Sigmoid colon (tissue), 7 donors: ENCODE measurements around the gene GGTLC1. TPM values are rescaled to one million over a fixed set of nuclear protein-coding genes. Genes with fewer than 3 reads are reported as not detected.

Source experiments
- DNase-seq: peaks from one replicate; pipeline ENCODE4 v3.0.0-alpha.2; 2019
- H3K27ac ChIP-seq, 4 donors: fragments of 200-600 bp; sonication (generic); one replicate each; pipeline ENCODE4 v1.5.1; 2016 to 2019; ENCODE audit warnings: mild to moderate bottlenecking in 1 of 4
- H3K27me3 ChIP-seq, 3 donors: fragments of 200-600 bp; sonication (generic); one replicate each; pipeline ENCODE4 v1.5.1; 2019; ENCODE audit warnings: mild to moderate bottlenecking in 1 of 3
- H3K36me3 ChIP-seq, 4 donors: fragments of 200-600 bp; sonication (generic); one replicate each; pipeline ENCODE4 v1.5.1; 2016 to 2019
- H3K4me1 ChIP-seq, 4 donors: fragments of 200-600 bp; sonication (generic); one replicate each; pipeline ENCODE4 v1.5.1; 2017 to 2019
- H3K4me3 ChIP-seq, 4 donors: fragments of 200-600 bp; sonication (generic); one replicate each; pipeline ENCODE4 v1.5.1; 2017 to 2019; ENCODE audit warnings: mild to moderate bottlenecking in 2 of 4, moderate library complexity in 1 of 4
- H3K9me3 ChIP-seq, 4 donors: fragments of 200-600 bp in 3 of 4; sonication (generic) in 3 of 4; one replicate each; pipeline versions ENCODE4 v1.5.1 to v1.6.1; 2013 to 2019
- CTCF ChIP-seq, 4 experiments: fragments of 450-650 bp in 3 of 4; fragments of 200-600 bp in 1 of 4; IDR thresholded peaks; one replicate each; pipeline ENCODE4 v1.5.1; 2016 to 2019; ENCODE audit warnings: antibody characterized with exemption in 4 of 4, mild to moderate bottlenecking in 3 of 4, moderate library complexity in 2 of 4
- EP300 ChIP-seq, 4 donors: sonication (generic); formaldehyde crosslinking; IDR thresholded peaks; one replicate each; pipeline ENCODE4 v1.6.1; 2017; ENCODE audit warnings: antibody characterized with exemption in 4 of 4
- POLR2A ChIP-seq, 2 donors: fragments of 450-650 bp; IDR thresholded peaks; one replicate each; pipeline ENCODE4 v1.6.1; 2016; ENCODE audit warnings: antibody characterized with exemption in 2 of 2, mild to moderate bottlenecking in 2 of 2, moderate library complexity in 2 of 2
- POLR2AphosphoS5 ChIP-seq, 4 donors: sonication (generic); formaldehyde crosslinking; IDR thresholded peaks; one replicate each; pipeline ENCODE4 v1.6.1; 2017; ENCODE audit warnings: antibody characterized with exemption in 4 of 4
- WGBS, 2 donors: extraction: QIAGEN DNeasy Blood & Tissue Kit; methylation state at CpG; one replicate each; pipeline ENCODE4 v1.1.7; 2013; 5-methylcytosine and 5-hydroxymethylcytosine counted together
- intact Hi-C: fragments of 100-400 bp; cut with DNase I; formaldehyde crosslinking; loops from one replicate; pipeline ENCODE4 v1.15.1; 2023
- polyA plus RNA-seq, 3 donors: library from polyadenylated mRNA; stranded (reverse); fragments of 200-250 nt; gene quantifications; one replicate each; pipeline ENCODE4 v1.2.3, GENCODE V29; 2013
- total RNA-seq, 4 donors: library from RNA; depleted of rRNA; stranded (reverse); fragments of >200 nt; gene quantifications; one replicate each; pipeline ENCODE4 v1.1.0, GENCODE V29; 2016
- donor health status: healthy with polysubstance abuse.
- donor health status: Bipolar disorder and iron deficiency.
- donor health status: healthy.

GGTLC1 gene
- total and polyA plus RNA-seq, 7 donors: not detected

GRCh38 chr20:24016607-24017457 lies 28.3 kb upstream of the GGTLC1 start:
- TF ChIP-seq POLR2AphosphoS5 (IDR thresholded peaks at IDR 0.05) (no peak), POLR2A (IDR thresholded peaks at IDR 0.05) (no peak), CTCF (IDR thresholded peaks at IDR 0.05) (no peak), EP300 (IDR thresholded peaks at IDR 0.05) (no peak)
- no peak overlapping the region for H3K27ac ChIP-seq
- H3K4me3 ChIP-seq: no peak overlapping the region
- WGBS, 2 donors: 71 to 75% methylated on average over 8 of the region's 8 CpGs
- H3K4me1 ChIP-seq: no peaks in the 10 kb centered on the region
- no peaks in the 10 kb centered on the region for H3K9me3 ChIP-seq
- peaks cover 0 to 17% (median 0%) of the 10 kb centered on the region in 3 donors for H3K27me3 ChIP-seq
- H3K36me3 ChIP-seq: no peaks in the 10 kb centered on the region
- intact Hi-C loops: no loop called here
- DNase-seq: no peak

- intact Hi-C loops: no loop called here
- no peaks in the 10 kb centered on the region for H3K36me3 ChIP-seq
- H3K9me3 ChIP-seq: no peaks in the 10 kb centered on the region
- no peak for DNase-seq
- peaks cover 0 to 10% (median 0%) of the 10 kb centered on the region in 3 donors for H3K27me3 ChIP-seq
- H3K4me3 ChIP-seq: no peak overlapping the region
- H3K4me1 ChIP-seq: no peaks in the 10 kb centered on the region
- no peak overlapping the region for H3K27ac ChIP-seq
- no peak for TF ChIP-seq POLR2AphosphoS5 (IDR thresholded peaks at IDR 0.05)
- TF ChIP-seq CTCF (IDR thresholded peaks at IDR 0.05): no peak
- no peak for TF ChIP-seq POLR2A (IDR thresholded peaks at IDR 0.05)
- no peak for TF ChIP-seq EP300 (IDR thresholded peaks at IDR 0.05)
- 82 to 83% methylated on average over 3 of the region's 3 CpGs for WGBS, 2 donors
These were observed 25.4 kb upstream of the GGTLC1 start for GRCh38 chr20:24013953-24014352.

- Histone ChIP-seq H3K27ac (no peak overlapping the region), H3K27me3 (no peaks in the 10 kb centered on the region), H3K36me3 (no peaks in the 10 kb centered on the region), H3K9me3 (no peaks in the 10 kb centered on the region), H3K4me1 (no peaks in the 10 kb centered on the region), H3K4me3 (no peak overlapping the region)
- 82 to 86% methylated on average over 6 of the region's 6 CpGs for WGBS, 2 donors
- TF ChIP-seq CTCF (IDR thresholded peaks at IDR 0.05) (no peak), POLR2AphosphoS5 (IDR thresholded peaks at IDR 0.05) (no peak), POLR2A (IDR thresholded peaks at IDR 0.05) (no peak), EP300 (IDR thresholded peaks at IDR 0.05) (no peak)
- intact Hi-C loops: no loop called here
- DNase-seq: no peak
These were observed 22.7 kb upstream of the GGTLC1 start for GRCh38 chr20:24011282-24011681.

- no peaks in the 10 kb centered on the region for H3K4me1 ChIP-seq
- TF ChIP-seq POLR2A (IDR thresholded peaks at IDR 0.05): no peak
- TF ChIP-seq CTCF (IDR thresholded peaks at IDR 0.05): no peak
- no peak for TF ChIP-seq EP300 (IDR thresholded peaks at IDR 0.05)
- no peak for TF ChIP-seq POLR2AphosphoS5 (IDR thresholded peaks at IDR 0.05)
- H3K27ac ChIP-seq: no peak overlapping the region
These were observed 19.2 kb upstream of the GGTLC1 start for GRCh38 chr20:24007758-24008157.

More at GRCh38 chr20:24007758-24008157, 19.2 kb upstream of the GGTLC1 start:
- 76 to 83% methylated on average over 3 of the region's 3 CpGs for WGBS, 2 donors
- H3K4me3 ChIP-seq: no peak overlapping the region
- no peaks in the 10 kb centered on the region for H3K36me3 ChIP-seq
- intact Hi-C loops: no loop called here
- DNase-seq: no peak
- H3K9me3 ChIP-seq: no peaks in the 10 kb centered on the region
- H3K27me3 ChIP-seq: no peaks in the 10 kb centered on the region
